Prostate gland (tissue), 2 donors: ENCODE results near the gene CREM.

Experiments used
- CTCF ChIP-seq, 4 experiments: fragments of 200-600 bp in 2 of 4; fragments of 450-650 bp in 2 of 4; sonication (generic) in 2 of 4; IDR thresholded peaks; 1 replicate in 3 of 4; 2 replicates in 1 of 4; pipeline ENCODE4 v1.5.1; 2016 to 2019; ENCODE audit warnings: antibody characterized with exemption in 4 of 4, mild to moderate bottlenecking in 2 of 4, moderate library complexity in 2 of 4
- POLR2A ChIP-seq: fragments of 450-650 bp; IDR thresholded peaks from one replicate; pipeline ENCODE4 v1.6.1; 2016; ENCODE audit warnings: antibody characterized with exemption, mild to moderate bottlenecking
- POLR2AphosphoS5 ChIP-seq: sonication (generic); formaldehyde crosslinking; IDR thresholded peaks from one replicate; pipeline ENCODE4 v1.6.1; 2017; ENCODE audit warnings: antibody characterized with exemption

GRCh38 chr10:35165811-35166210, 39.2 kb downstream of the CREM start:
- no peak for TF ChIP-seq POLR2A
- TF ChIP-seq CTCF (IDR thresholded peaks at IDR 0.05) = no peak
- no peak for TF ChIP-seq POLR2AphosphoS5
